ENCODE measurements around the gene ATP9B.

DNA sequence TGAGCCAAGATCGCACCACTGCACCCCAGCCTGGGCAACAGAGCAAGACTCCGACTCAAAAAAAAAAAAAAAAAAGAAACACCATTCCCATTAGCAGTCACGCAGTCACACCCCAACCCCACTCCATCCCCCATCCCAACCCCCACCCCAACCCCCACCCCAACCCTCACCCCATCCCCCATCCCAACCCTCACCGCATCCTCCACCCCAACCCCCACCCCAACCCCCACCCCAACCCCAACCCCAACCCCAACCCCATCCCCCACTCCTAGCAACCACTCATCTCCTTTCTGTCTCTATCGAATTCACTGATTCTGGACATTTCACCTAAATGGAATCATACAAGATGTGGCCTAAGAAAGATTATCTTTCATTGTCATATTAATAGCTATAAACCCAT is 25.9 kb upstream of the ATP9B start:
- TF ChIP-seq, protein P1, sequence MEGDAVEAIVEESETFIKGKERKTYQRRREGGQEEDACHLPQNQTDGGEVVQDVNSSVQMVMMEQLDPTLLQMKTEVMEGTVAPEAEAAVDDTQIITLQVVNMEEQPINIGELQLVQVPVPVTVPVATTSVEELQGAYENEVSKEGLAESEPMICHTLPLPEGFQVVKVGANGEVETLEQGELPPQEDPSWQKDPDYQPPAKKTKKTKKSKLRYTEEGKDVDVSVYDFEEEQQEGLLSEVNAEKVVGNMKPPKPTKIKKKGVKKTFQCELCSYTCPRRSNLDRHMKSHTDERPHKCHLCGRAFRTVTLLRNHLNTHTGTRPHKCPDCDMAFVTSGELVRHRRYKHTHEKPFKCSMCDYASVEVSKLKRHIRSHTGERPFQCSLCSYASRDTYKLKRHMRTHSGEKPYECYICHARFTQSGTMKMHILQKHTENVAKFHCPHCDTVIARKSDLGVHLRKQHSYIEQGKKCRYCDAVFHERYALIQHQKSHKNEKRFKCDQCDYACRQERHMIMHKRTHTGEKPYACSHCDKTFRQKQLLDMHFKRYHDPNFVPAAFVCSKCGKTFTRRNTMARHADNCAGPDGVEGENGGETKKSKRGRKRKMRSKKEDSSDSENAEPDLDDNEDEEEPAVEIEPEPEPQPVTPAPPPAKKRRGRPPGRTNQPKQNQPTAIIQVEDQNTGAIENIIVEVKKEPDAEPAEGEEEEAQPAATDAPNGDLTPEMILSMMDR (IDR thresholded peaks at IDR 0.05; ENCODE audit: low read depth, low read length) = no peak
- TF ChIP-seq EZH2phosphoT487 (IDR thresholded peaks at IDR 0.05; ENCODE audit: low read depth) = no peak
